IPS-15b (cell line): ENCODE results near the gene BCAS3.

Experiments used
- H3K27me3 ChIP-seq: one replicate; pipeline ENCODE4 v1.6.1; 2013; ENCODE audit warnings: low read length; ENCODE audit not compliant: control insufficient read depth, insufficient read depth
- H3K36me3 ChIP-seq: one replicate; pipeline ENCODE4 v1.6.1; 2013; ENCODE audit warnings: low read length; ENCODE audit not compliant: control insufficient read depth, insufficient read depth
- H3K4me1 ChIP-seq: one replicate; pipeline ENCODE4 v1.6.1; 2013; ENCODE audit warnings: mild to moderate bottlenecking, low read length; ENCODE audit not compliant: control insufficient read depth, insufficient read depth
- H3K4me3 ChIP-seq: one replicate; pipeline ENCODE4 v1.5.1; 2013; ENCODE audit warnings: low read depth, low read length
- H3K9ac ChIP-seq: one replicate; pipeline ENCODE4 v1.6.1; 2013; ENCODE audit warnings: low read depth, mild to moderate bottlenecking, low read length
- H3K9me3 ChIP-seq: one replicate; pipeline ENCODE4 v1.6.1; 2013; ENCODE audit warnings: mild to moderate bottlenecking, low read length; ENCODE audit not compliant: control insufficient read depth, insufficient read depth

Gene BCAS3

DNA sequence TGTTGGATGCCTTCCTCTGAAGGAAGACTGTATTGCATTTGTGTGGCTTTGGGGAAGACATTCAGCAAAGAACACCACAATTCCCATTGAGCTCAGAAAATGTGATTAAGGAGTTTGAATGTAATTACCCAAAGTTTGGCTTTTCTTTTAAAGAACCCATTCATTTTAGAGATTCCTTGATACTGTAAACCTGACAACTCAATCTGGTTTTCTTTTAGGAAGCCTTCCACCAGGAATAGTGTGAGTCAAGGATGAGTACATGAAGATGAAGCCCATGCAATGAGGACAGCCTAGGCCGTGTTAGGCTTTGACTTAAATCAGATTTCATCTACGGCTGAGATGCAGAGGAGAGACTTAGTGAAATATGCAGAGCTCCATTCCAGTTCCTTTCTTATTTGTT lies 450.3 kb downstream of the BCAS3 start:
- Histone ChIP-seq H3K27me3 (no peaks in the 10 kb centered on the region), H3K9me3 (no peaks in the 10 kb centered on the region), H3K36me3 (no peaks in the 10 kb centered on the region), H3K4me3 (no peak overlapping the region), H3K9ac (no peak overlapping the region), H3K4me1 (no peaks in the 10 kb centered on the region)

DNA sequence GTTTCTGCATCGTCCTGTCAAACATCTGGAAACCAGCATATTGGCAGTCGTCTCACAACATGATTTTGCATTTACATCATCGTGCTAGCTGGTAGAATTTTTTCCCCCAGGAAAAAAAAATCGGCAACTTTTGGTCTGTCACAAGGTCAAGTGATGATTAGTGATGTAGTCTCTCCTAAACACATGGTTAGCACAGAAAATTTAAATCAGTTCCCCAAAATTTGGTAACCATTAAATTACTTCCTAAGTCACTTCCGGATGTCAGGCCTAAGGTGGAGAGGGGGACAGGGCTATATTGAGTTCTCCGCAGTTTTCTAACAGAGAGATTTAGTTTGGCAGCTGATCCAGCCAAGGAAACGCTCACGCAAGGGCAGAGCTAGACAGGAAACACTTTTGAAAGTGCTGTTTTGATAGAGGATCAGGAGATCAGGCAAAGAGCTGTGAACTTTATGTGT lies 451.0 kb downstream of the BCAS3 start:
- Histone ChIP-seq H3K27me3 (no peaks in the 10 kb centered on the region), H3K9me3 (no peaks in the 10 kb centered on the region), H3K4me1 (no peaks in the 10 kb centered on the region), H3K9ac (no peak overlapping the region), H3K4me3 (no peak overlapping the region), H3K36me3 (no peaks in the 10 kb centered on the region)

DNA sequence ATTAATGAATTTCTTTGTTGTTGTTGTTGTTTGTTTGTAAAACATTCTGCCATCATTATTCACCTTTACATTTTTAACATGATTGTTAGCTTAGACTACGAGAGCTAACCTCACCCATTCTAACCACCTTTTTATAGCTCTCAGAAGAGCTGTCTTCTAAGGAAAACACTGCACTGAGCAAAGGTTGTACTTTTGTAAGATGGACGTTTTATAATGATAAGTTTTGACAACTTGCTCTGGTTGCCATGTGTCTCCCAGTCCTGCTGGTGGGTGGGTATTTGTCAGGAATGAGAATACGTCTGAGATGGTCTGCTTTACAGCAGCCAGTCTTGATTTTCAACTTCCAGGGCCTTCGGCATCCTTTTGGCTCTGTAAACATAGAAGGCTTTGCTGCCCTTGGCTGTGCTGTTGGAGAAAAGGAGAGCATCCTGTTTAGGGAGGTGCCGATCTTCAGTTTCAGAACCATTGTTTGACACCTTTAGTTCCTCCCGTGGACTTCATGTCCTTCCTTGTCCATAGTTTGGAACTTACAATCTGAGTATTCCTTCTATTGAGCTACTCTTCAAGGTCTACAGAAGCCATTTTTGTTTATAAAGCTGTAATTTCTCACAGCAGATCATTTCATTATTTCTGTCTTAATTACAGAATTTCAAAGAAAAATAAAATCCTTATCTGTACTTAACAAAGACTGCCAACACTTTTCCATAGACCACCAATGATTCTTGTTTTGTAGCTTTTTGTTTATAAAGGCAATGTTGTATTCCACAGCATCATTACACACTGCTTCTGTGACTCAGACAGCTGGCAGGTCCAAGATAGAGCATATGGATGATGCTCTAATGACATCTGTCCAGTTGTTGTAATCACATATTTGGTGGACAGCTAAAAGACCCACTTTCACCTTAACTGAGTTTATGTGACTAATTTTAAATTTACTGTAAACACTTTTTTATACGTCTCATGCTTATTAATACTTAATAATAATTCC lies 451.9 kb downstream of the BCAS3 start:
- no peaks in the 10 kb centered on the region for H3K9me3 ChIP-seq
- H3K27me3 ChIP-seq: no peaks in the 10 kb centered on the region
- no peaks in the 10 kb centered on the region for H3K4me1 ChIP-seq
- no peak overlapping the region for H3K9ac ChIP-seq
- H3K4me3 ChIP-seq: no peak overlapping the region
- H3K36me3 ChIP-seq: no peaks in the 10 kb centered on the region

DNA sequence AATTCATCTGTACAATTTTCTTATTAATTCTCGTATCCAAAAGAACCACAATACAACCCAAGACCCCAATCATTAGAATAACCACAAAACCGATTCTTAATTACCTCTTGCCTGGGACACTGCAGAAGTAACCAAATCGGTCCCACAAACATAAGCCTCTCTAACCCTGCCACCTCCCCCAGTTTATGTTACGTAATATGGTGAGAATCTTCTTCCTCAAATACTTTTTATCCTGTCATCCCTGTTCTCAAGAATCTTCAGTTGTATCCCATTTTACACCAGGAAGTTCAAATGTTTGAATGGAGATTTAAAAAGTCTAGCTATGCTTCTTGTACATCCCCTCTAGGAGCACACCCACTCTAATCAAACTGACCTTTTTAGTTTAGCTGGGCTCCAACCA lies 452.7 kb downstream of the BCAS3 start:
- Histone ChIP-seq H3K36me3 (no peaks in the 10 kb centered on the region), H3K9ac (no peak overlapping the region), H3K27me3 (no peaks in the 10 kb centered on the region), H3K4me3 (no peak overlapping the region), H3K9me3 (no peaks in the 10 kb centered on the region), H3K4me1 (no peaks in the 10 kb centered on the region)

DNA sequence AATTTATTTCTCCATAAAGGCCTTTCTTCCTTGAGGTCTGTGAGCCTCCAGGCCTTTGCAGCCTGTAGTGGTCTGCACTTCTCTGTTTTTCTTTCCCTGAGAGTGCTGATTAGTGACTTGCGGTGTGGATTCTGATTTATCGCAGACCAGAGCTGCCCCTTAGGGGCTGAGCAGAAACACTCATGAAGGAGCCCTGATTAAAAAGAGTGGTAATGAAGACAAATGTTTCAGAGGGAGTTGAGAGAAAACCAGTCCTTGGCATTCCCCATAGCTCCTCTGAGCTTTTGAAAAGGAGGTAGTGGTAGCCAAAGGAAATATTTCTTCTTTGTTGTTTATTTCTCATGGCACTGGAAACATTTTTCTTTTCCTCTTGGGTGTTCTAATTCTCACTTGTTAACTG lies 453.9 kb downstream of the BCAS3 start:
- no peaks in the 10 kb centered on the region for H3K4me1 ChIP-seq
- no peak overlapping the region for H3K9ac ChIP-seq

DNA sequence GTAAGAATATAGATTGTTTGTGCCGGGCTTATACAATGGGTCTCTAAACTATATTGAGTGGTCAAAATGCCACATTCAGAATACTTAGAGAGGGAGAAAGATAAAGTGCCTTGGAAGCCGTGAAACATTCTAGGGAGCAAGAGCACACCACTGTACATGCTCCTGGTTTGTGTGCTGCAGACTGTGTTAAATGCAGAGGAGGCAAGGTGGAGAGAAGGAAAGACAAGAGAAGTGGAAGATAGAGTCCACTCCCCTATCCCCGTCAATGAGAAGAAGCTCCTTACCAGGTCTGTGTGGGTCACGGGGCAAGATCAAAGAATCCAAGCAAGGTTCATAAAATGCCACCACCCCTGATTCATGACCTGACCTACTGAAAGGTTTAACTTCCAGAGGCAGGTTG lies 454.9 kb downstream of the BCAS3 start:
- Histone ChIP-seq H3K4me3 (no peak overlapping the region), H3K9ac (no peak overlapping the region), H3K4me1 (no peaks in the 10 kb centered on the region), H3K9me3 (no peaks in the 10 kb centered on the region), H3K36me3 (no peaks in the 10 kb centered on the region), H3K27me3 (no peaks in the 10 kb centered on the region)

More for the DNA sequence above, 453.9 kb downstream of the BCAS3 start:
- H3K9me3 ChIP-seq: no peaks in the 10 kb centered on the region
- H3K36me3 ChIP-seq: no peaks in the 10 kb centered on the region
- H3K27me3 ChIP-seq: no peaks in the 10 kb centered on the region
- H3K4me3 ChIP-seq: no peak overlapping the region

DNA sequence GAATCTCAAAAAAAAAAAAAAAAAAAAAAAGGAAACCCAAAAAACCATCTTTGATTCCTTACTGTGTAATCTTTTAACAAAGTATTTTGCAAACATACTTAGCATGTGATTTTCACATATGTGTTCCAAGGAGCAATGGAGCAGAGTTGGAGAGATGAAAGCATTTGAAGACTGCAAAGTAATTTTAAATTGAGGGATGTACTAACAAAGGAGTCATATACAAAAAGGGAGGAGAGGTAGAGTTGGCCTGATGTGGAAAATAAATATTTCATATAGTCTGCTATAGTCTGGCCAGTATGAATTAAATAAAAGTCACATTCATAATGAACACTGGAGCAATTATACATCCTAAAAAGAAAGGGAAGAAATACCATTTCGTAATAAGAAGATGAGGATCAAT lies 456.2 kb downstream of the BCAS3 start:
- H3K9ac ChIP-seq: no peak overlapping the region
- H3K27me3 ChIP-seq: no peaks in the 10 kb centered on the region
- H3K4me1 ChIP-seq: no peaks in the 10 kb centered on the region
- no peaks in the 10 kb centered on the region for H3K36me3 ChIP-seq
- H3K4me3 ChIP-seq: no peak overlapping the region
- H3K9me3 ChIP-seq: no peaks in the 10 kb centered on the region

DNA sequence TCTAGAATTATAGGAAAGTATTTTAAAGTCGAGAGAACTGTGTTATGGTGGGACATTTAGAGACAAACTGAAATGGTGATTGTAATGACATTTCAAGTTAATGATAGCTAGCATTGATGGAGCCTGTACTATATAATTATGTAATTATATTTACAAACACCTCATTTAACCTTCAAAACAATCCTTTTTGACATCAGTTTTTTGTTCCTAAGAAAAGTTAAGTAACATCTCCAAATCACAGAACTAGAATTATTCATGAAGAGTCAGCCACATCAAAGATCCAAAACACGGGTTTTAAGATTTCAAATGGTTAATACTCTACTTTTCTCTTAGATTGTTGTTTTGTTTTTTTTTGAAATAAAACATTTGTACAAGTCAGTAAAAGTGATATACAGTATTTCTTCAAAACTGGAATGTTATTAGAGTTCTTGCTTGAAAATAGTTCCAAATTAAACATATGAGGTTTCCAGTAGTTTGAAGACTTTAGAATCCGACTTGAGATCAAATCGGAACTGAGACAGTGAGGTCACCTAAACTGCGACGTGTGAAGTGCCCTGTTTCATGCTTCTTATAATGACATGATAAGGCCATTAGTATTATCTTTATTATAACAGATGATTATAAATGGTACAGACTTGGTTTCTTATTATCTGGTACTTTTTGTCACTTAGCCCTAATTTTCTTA lies 457.0 kb downstream of the BCAS3 start:
- H3K9ac ChIP-seq: no peak overlapping the region
- H3K4me3 ChIP-seq: no peak overlapping the region

DNA sequence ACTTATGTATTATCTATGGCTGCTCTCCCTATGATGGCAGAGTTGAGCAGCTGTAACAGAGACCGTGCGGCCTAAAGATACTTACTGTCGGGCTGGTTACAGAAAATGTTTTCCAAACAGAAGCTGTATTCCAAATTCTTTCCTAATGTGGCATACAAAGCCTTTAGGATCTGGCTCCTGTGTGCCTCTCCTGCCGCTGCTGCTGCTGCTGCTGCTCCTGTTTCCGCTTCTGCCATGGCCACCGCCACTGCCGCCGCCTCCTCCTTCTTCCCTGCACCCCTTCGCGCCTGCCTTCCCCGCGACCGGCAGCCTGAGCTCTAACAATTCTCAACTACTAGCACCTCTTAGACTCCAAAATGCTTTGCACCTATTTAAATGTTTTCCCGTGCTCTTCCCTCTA lies 458.1 kb downstream of the BCAS3 start:
- Histone ChIP-seq H3K4me1 (no peaks in the 10 kb centered on the region), H3K9me3 (no peaks in the 10 kb centered on the region), H3K36me3 (no peaks in the 10 kb centered on the region), H3K9ac (no peak overlapping the region), H3K4me3 (no peak overlapping the region), H3K27me3 (no peaks in the 10 kb centered on the region)

More for the DNA sequence above, 457.0 kb downstream of the BCAS3 start:
- Histone ChIP-seq H3K36me3 (no peaks in the 10 kb centered on the region), H3K4me1 (no peaks in the 10 kb centered on the region), H3K9me3 (no peaks in the 10 kb centered on the region), H3K27me3 (no peaks in the 10 kb centered on the region)

DNA sequence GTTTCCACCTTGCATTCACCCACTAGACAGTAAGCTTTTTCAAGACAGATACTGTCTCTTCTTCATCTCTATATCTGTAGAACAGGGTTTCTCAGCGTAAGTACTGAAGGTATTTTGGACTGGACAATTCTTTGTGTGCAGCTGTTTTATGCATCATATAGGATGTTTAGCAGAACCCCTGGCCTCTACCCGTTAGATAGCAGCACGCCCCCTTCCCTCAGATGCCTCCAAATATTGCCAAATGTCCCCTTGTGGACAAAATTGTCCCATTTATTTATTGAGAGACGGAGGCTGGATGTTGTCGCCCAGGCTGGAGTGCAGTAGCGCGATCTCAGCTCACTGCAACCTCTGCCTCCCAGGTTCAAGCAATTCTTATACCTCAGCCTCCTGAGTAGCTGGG lies 458.6 kb downstream of the BCAS3 start:
- H3K9ac ChIP-seq: no peak overlapping the region
- H3K27me3 ChIP-seq: no peaks in the 10 kb centered on the region
- no peaks in the 10 kb centered on the region for H3K9me3 ChIP-seq
- H3K4me3 ChIP-seq: no peak overlapping the region
- no peaks in the 10 kb centered on the region for H3K4me1 ChIP-seq
- H3K36me3 ChIP-seq: no peaks in the 10 kb centered on the region

DNA sequence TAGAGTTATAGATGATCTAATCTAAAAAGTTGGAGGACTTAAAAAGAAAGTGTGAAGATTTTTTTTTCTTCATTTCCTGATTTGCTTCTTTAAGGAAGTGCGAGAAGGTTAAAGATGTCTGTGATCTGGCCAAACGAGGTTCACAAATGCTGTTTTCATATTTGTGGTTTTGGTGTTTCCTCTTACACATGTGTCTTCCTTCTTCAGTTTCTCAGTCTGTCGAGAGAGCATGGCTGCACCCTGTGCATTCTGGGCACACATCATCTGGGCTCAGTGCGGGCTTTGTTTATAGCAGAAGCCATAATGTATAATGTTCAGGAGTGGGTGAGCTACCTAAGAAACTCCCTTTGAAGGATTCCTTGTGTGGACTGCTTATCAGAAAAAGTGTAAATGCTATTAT lies 461.6 kb downstream of the BCAS3 start:
- Histone ChIP-seq H3K36me3 (no peaks in the 10 kb centered on the region), H3K9ac (no peak overlapping the region), H3K27me3 (no peaks in the 10 kb centered on the region), H3K4me1 (no peaks in the 10 kb centered on the region), H3K4me3 (no peak overlapping the region), H3K9me3 (no peaks in the 10 kb centered on the region)
